Smooth muscle cell of the brain vasculature (primary cell): Measurements from ENCODE around the gene TMEM52.

Experiments used
- DNase-seq: peaks from one replicate; pipeline ENCODE4 v3.0.0-alpha.2; 2012; ENCODE audit warnings: low read depth, low spot score

TMEM52 gene

GRCh38 chr1:1914971-1915692, 3.9 kb downstream of the TMEM52 start, which contains the start of gene CALML6:
CALML6 (plus strand) TSS chr1:1915260; CDS start chr1:1915281, 21 bp downstream.
- no peak for DNase-seq

GRCh38 chr1:1914101-1914970, 4.7 kb downstream of the TMEM52 start:
- no peak for DNase-seq

GRCh38 chr1:1911350-1912041, 7.6 kb downstream of the TMEM52 start:
- DNase-seq, result no peak

GRCh38 chr1:1910651-1911331, 8.3 kb downstream of the TMEM52 start:
- no peak for DNase-seq

GRCh38 chr1:1910033-1910465, 9.0 kb downstream of the TMEM52 start:
- no peak for DNase-seq

- DNase-seq, result no peak
These were observed 10.6 kb downstream of the TMEM52 start for GRCh38 chr1:1908506-1908791.

GRCh38 chr1:1907098-1907736, 11.9 kb downstream of the TMEM52 start:
- no peak for DNase-seq

- DNase-seq, result peak; percentile 54
These were observed 12.6 kb downstream of the TMEM52 start for GRCh38 chr1:1906185-1907097.

GRCh38 chr1:1903224-1903623, 15.9 kb downstream of the TMEM52 start:
- no peak for DNase-seq

GRCh38 chr1:1901641-1902294, 17.3 kb downstream of the TMEM52 start:
- no peak for DNase-seq

GRCh38 chr1:1900883-1901640, 18.0 kb downstream of the TMEM52 start:
- no peak for DNase-seq

- no peak for DNase-seq
These were observed 19.1 kb downstream of the TMEM52 start for GRCh38 chr1:1899967-1900327.

GRCh38 chr1:1899266-1899966, 19.7 kb downstream of the TMEM52 start:
- DNase-seq, result no peak

- no peak for DNase-seq
These were observed 20.7 kb downstream of the TMEM52 start for GRCh38 chr1:1898246-1898933.

GRCh38 chr1:1895456-1896336, 23.4 kb downstream of the TMEM52 start:
- DNase-seq, result no peak

GRCh38 chr1:1895060-1895418, 24.0 kb downstream of the TMEM52 start:
- no peak for DNase-seq
